Erythroblast (primary cell): Measurements from ENCODE around the gene ZC2HC1B.
"Not testable (repeated sequence)": the region's sequence is repeated elsewhere in the genome, so short reads cannot be mapped to it uniquely, and the experiment has no call there.

Experiments used
- DNase-seq, 2 experiments: peaks; one replicate each; lab custom pipeline; 2025; lab: John Stamatoyannopoulos, UW
- GATA1 ChIP-seq: IDR thresholded peaks from 2 replicates; pipeline ENCODE4 v1.6.1; 2011; ENCODE audit warnings: low read depth, mild to moderate bottlenecking, control low read depth, low read length, moderate library complexity
- POLR2A ChIP-seq: IDR thresholded peaks from 2 replicates; pipeline ENCODE4 v1.6.1; 2011; ENCODE audit warnings: mild to moderate bottlenecking, low read length

ZC2HC1B gene

GRCh38 chr6:143845033-143845432 is 19.2 kb upstream of the ZC2HC1B start:
- no peak for DNase-seq
- no peak for TF ChIP-seq GATA1
- TF ChIP-seq POLR2A = no peak

- not testable (repeated sequence) for DNase-seq
Observed at GRCh38 chr6:143851706-143852105, 12.6 kb upstream of the ZC2HC1B start.

GRCh38 chr6:143855057-143855456 is 9.2 kb upstream of the ZC2HC1B start:
- DNase-seq = not testable (repeated sequence)

GRCh38 chr6:143856762-143857161 is 7.5 kb upstream of the ZC2HC1B start:
- not testable (repeated sequence) for DNase-seq

- TF ChIP-seq POLR2A = no peak
- DNase-seq = no peak
Observed at GRCh38 chr6:143857651-143858050, 6.6 kb upstream of the ZC2HC1B start.

GRCh38 chr6:143859891-143860660 is 4.2 kb upstream of the ZC2HC1B start:
- TF ChIP-seq POLR2A (no peak), GATA1 (no peak)
- no peak for DNase-seq

- no peak for TF ChIP-seq POLR2A
- no peak for TF ChIP-seq GATA1
- no peak for DNase-seq
Observed at GRCh38 chr6:143863771-143864170, 503 bp upstream of the ZC2HC1B start.

- TF ChIP-seq GATA1 (no peak), POLR2A (no peak)
- DNase-seq = no peak
Observed at GRCh38 chr6:143867236-143867635, 3.0 kb downstream of the ZC2HC1B start.

GRCh38 chr6:143868808-143869207 is 4.5 kb downstream of the ZC2HC1B start:
- DNase-seq = not testable (repeated sequence)

- DNase-seq = not testable (repeated sequence)
Observed at GRCh38 chr6:143871202-143871730, 7.0 kb downstream of the ZC2HC1B start.

- no peak for DNase-seq
- no peak for TF ChIP-seq POLR2A
- no peak for TF ChIP-seq GATA1
Observed at GRCh38 chr6:143872201-143872600, 7.9 kb downstream of the ZC2HC1B start.

GRCh38 chr6:143873600-143873999 is 9.3 kb downstream of the ZC2HC1B start:
- not testable (repeated sequence) for DNase-seq

GRCh38 chr6:143874503-143874902 is 10.2 kb downstream of the ZC2HC1B start:
- DNase-seq = not testable (repeated sequence)

- TF ChIP-seq POLR2A (no peak), GATA1 (no peak)
- no peak for DNase-seq
Observed at GRCh38 chr6:143877584-143878271, 13.5 kb downstream of the ZC2HC1B start.

- TF ChIP-seq GATA1 = no peak
- no peak for TF ChIP-seq POLR2A
- no peak for DNase-seq
Observed at GRCh38 chr6:143878272-143878760, 14.0 kb downstream of the ZC2HC1B start.
